A549 (cell line): Measurements from ENCODE around the gene KRTAP10-10. TPM values are rescaled to one million over a fixed set of nuclear protein-coding genes. Genes with fewer than 3 reads are reported as not detected.

Source experiments
- ATAC-seq, 2 experiments: fragments of 200-7000 bp in 1 of 2; fragments of >200 bp in 1 of 2; cut with Nextera tagmentation in 1 of 2; cut with Tn5 transposase in 1 of 2; 3 replicates each; pipeline versions ENCODE4 v1.8.0 to v1.9.1; 2018 to 2020; ENCODE audit warnings: mild to moderate bottlenecking in 1 of 2, moderate library complexity in 1 of 2
- CTCF ChIA-PET: fragments of 300-600 bp; sonication (Branson Sonifier 250); formaldehyde crosslinking; extraction: SDS; loops from one replicate; lab custom pipeline; 2021; ENCODE audit warnings: antibody characterized with exemption, inconsistent platforms; lab: Yijun Ruan, JAX
- POLR2A ChIA-PET: fragments of 350-600 bp; formaldehyde crosslinking; extraction: SDS; loops from one replicate; lab custom pipeline; 2021; ENCODE audit warnings: antibody characterized with exemption, inconsistent platforms; lab: Yijun Ruan, JAX
- DNase-seq, 2 experiments: peaks; one replicate each; pipeline versions ENCODE4 v3.0.0 to v3.0.0-alpha.2; 2011 to 2016; ENCODE audit warnings: low read depth in 1 of 2, low spot score in 1 of 2
- FAIRE-seq: peaks from 2 replicates; lab custom pipeline; 2011; peaks lifted over from hg19 to GRCh38; lab: Jason Lieb, UNC
- H3K27ac ChIP-seq, 2 experiments: fragments of >200 bp; sonication (Bioruptor Twin); formaldehyde crosslinking; 3 replicates each; pipeline ENCODE4 v1.5.1; 2016 to 2017
- H3K4me1 ChIP-seq: fragments of >200 bp; sonication (Bioruptor Twin); formaldehyde crosslinking; 3 replicates; pipeline ENCODE4 v1.6.1; 2016
- H3K4me2 ChIP-seq: fragments of >200 bp; sonication (Bioruptor Twin); formaldehyde crosslinking; 3 replicates; pipeline ENCODE4 v1.6.1; 2016
- H3K4me3 ChIP-seq: fragments of >200 bp; sonication (Bioruptor Twin); formaldehyde crosslinking; 3 replicates; pipeline ENCODE4 v1.5.1; 2016
- H3K9me3 ChIP-seq: fragments of >200 bp; sonication (Bioruptor Twin); formaldehyde crosslinking; 3 replicates; pipeline ENCODE4 v1.6.1; 2016
- CEBPB ChIP-seq, 2 experiments: fragments of >200 bp in 1 of 2; sonication (Bioruptor Twin) in 1 of 2; formaldehyde crosslinking in 1 of 2; IDR thresholded peaks; 2 replicates each; pipeline ENCODE4 v1.6.1; 2012 to 2016
- CHD2 ChIP-seq: fragments of 150-350 bp; IDR thresholded peaks from 2 replicates; pipeline ENCODE4 v1.6.1; 2014; ENCODE audit warnings: low read length; ENCODE audit not compliant: partially characterized antibody
- EHF ChIP-seq: fragments of 250-450 bp; sonication (Bioruptor Pico); IDR thresholded peaks from 2 replicates; pipeline ENCODE4 v1.5.0; 2020; ENCODE audit warnings: mild to moderate bottlenecking
- EHMT2 ChIP-seq: fragments of 200-600 bp; sonication (generic); IDR thresholded peaks from 2 replicates; pipeline ENCODE4 v1.6.1; 2016; ENCODE audit warnings: antibody characterized with exemption, low read depth, mild to moderate bottlenecking, moderate library complexity
- EP300 ChIP-seq, 2 experiments: fragments of >200 bp; sonication (Bioruptor Twin); formaldehyde crosslinking; IDR thresholded peaks; 2 replicates in 1 of 2; 3 replicates in 1 of 2; pipeline ENCODE4 v1.6.1; 2016 to 2017
- ESRRA ChIP-seq: fragments of 150-350 bp; IDR thresholded peaks from 2 replicates; pipeline ENCODE4 v1.6.1; 2014; ENCODE audit warnings: mild to moderate bottlenecking, low read length, borderline replicate concordance
- FOSB ChIP-seq: fragments of 250-450 bp; sonication (Bioruptor Pico); IDR thresholded peaks from 2 replicates; pipeline ENCODE4 v1.5.0; 2020; ENCODE audit warnings: mild to moderate bottlenecking, moderate library complexity
- FOXS1 ChIP-seq: fragments of 250-450 bp; sonication (Bioruptor Pico); IDR thresholded peaks from 2 replicates; pipeline ENCODE4 v1.5.0; 2020; ENCODE audit warnings: mild to moderate bottlenecking, moderate library complexity
- GATA3 ChIP-seq: IDR thresholded peaks from 2 replicates; pipeline ENCODE4 v1.6.1; 2012; ENCODE audit warnings: borderline replicate concordance
- HOXB13 ChIP-seq: fragments of 250-450 bp; sonication (Bioruptor Pico); IDR thresholded peaks from 2 replicates; pipeline ENCODE4 v1.5.0; 2020; ENCODE audit warnings: low read depth, mild to moderate bottlenecking, moderate library complexity
- HOXB5 ChIP-seq: fragments of 250-450 bp; sonication (Bioruptor Pico); IDR thresholded peaks from 2 replicates; pipeline ENCODE4 v1.5.0; 2020; ENCODE audit warnings: mild to moderate bottlenecking, moderate library complexity
- KDM1A ChIP-seq: fragments of 200-600 bp; sonication (generic); IDR thresholded peaks from 2 replicates; pipeline ENCODE4 v1.6.1; 2016; ENCODE audit warnings: low read depth, mild to moderate bottlenecking
- MAZ ChIP-seq: fragments of 150-350 bp; IDR thresholded peaks from 2 replicates; pipeline ENCODE4 v1.6.1; 2014; ENCODE audit warnings: antibody characterized with exemption, low read depth, low read length, borderline replicate concordance
- RARB ChIP-seq: fragments of 250-450 bp; sonication (Bioruptor Pico); IDR thresholded peaks from 2 replicates; pipeline ENCODE4 v1.8.0; 2021; ENCODE audit warnings: mild to moderate bottlenecking, moderate library complexity
- SMC3 ChIP-seq: fragments of >200 bp; sonication (Bioruptor Twin); formaldehyde crosslinking; IDR thresholded peaks from 3 replicates; pipeline ENCODE4 v1.6.1; 2018; ENCODE audit warnings: inconsistent platforms
- SREBF2 ChIP-seq: fragments of 450-650 bp; IDR thresholded peaks from 2 replicates; pipeline ENCODE4 v1.6.1; 2014; ENCODE audit warnings: mild to moderate bottlenecking, moderate library complexity
- TP53 ChIP-seq: fragments of 250-450 bp; sonication (Bioruptor Pico); IDR thresholded peaks from 2 replicates; pipeline ENCODE4 v1.5.0; 2021; ENCODE audit warnings: mild to moderate bottlenecking, moderate library complexity
- ZFP36 ChIP-seq: fragments of 450-650 bp; IDR thresholded peaks from 2 replicates; pipeline ENCODE4 v1.6.1; 2014; ENCODE audit warnings: borderline replicate concordance; ENCODE audit not compliant: partially characterized antibody
- ZSCAN20 ChIP-seq: fragments of 250-450 bp; sonication (Bioruptor Pico); IDR thresholded peaks from 2 replicates; pipeline ENCODE4 v1.8.0; 2022; ENCODE audit warnings: mild to moderate bottlenecking, moderate library complexity
- WGBS: methylation state at CpG from one replicate; pipeline ENCODE4 v1.1.6; 2017; ENCODE audit errors: missing lambda C conversion rate; 5-methylcytosine and 5-hydroxymethylcytosine counted together
- polyA plus RNA-seq, 4 experiments: library from polyadenylated mRNA; depleted of rRNA in 3 of 4; stranded (reverse); fragments of >200 nt; fragmentation: RNase III in 1 of 4; extraction: RNeasy Plus Mini Kit Qiagen cat#74134 plus additional on column Dnase treatment in 1 of 4; gene quantifications; 2 replicates in 3 of 4; 3 replicates in 1 of 4; pipeline ENCODE4 v1.2.3, GENCODE V29; 2011 to 2017
- TF ChIP-seq, protein P1 (sequence below): fragments of 250-450 bp; sonication (Bioruptor Pico); IDR thresholded peaks from 2 replicates; pipeline ENCODE4 v1.5.0; 2020; ENCODE audit warnings: low read depth, mild to moderate bottlenecking, moderate library complexity
- TF ChIP-seq, protein P2 (sequence below): fragments of 450-650 bp; IDR thresholded peaks from 2 replicates; pipeline ENCODE4 v1.6.1; 2014; ENCODE audit warnings: antibody characterized with exemption
- TF ChIP-seq, protein P3 (sequence below): fragments of 250-450 bp; sonication (Bioruptor Pico); IDR thresholded peaks from 2 replicates; pipeline ENCODE4 v1.5.0; 2021; ENCODE audit warnings: mild to moderate bottlenecking, moderate library complexity, borderline replicate concordance
- TF ChIP-seq, protein P4 (sequence below): fragments of 150-350 bp; IDR thresholded peaks from 2 replicates; pipeline ENCODE4 v1.6.1; 2014; ENCODE audit warnings: low read depth, mild to moderate bottlenecking, low read length

Gene KRTAP10-10
- polyA plus RNA-seq, 2 of the 4 experiments (the other 2 are of a cell fraction) = not detected

- 72% methylated on average over 13 of the region's 13 CpGs for WGBS
- CTCF ChIA-PET = no interaction called here
- no peaks in the 10 kb centered on the region for H3K4me1 ChIP-seq
- no peak for DNase-seq
- H3K27ac ChIP-seq = no peak overlapping the region
- no peaks in the 10 kb centered on the region; the same call in 2 of the 3 replicates for H3K9me3 ChIP-seq
- no peak for FAIRE-seq
- POLR2A ChIA-PET = no interaction called here
- no peak overlapping the region for H3K4me2 ChIP-seq
- TF ChIP-seq SREBF2 (no peak), FOXS1 (CRISPR knock-in tag) (no peak), HOXB13 (CRISPR knock-in tag) (no peak), TP53 (CRISPR knock-in tag) (no peak), EHMT2 (no peak), FOSB (CRISPR knock-in tag) (no peak), EP300 (IDR thresholded peaks at IDR 0.05) (no peak), CHD2 (no peak), KDM1A (no peak), GATA3 (no peak), SMC3 (no peak), HOXB5 (CRISPR knock-in tag) (no peak), RARB (no peak), MAZ (no peak), ZFP36 (no peak), CEBPB (IDR thresholded peaks at IDR 0.05) (no peak)
- TF ChIP-seq, protein P1, sequence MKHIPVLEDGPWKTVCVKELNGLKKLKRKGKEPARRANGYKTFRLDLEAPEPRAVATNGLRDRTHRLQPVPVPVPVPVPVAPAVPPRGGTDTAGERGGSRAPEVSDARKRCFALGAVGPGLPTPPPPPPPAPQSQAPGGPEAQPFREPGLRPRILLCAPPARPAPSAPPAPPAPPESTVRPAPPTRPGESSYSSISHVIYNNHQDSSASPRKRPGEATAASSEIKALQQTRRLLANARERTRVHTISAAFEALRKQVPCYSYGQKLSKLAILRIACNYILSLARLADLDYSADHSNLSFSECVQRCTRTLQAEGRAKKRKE (CRISPR knock-in tag) = no peak
- TF ChIP-seq, protein P2, sequence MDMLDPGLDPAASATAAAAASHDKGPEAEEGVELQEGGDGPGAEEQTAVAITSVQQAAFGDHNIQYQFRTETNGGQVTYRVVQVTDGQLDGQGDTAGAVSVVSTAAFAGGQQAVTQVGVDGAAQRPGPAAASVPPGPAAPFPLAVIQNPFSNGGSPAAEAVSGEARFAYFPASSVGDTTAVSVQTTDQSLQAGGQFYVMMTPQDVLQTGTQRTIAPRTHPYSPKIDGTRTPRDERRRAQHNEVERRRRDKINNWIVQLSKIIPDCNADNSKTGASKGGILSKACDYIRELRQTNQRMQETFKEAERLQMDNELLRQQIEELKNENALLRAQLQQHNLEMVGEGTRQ = no peak
- TF ChIP-seq, protein P3, sequence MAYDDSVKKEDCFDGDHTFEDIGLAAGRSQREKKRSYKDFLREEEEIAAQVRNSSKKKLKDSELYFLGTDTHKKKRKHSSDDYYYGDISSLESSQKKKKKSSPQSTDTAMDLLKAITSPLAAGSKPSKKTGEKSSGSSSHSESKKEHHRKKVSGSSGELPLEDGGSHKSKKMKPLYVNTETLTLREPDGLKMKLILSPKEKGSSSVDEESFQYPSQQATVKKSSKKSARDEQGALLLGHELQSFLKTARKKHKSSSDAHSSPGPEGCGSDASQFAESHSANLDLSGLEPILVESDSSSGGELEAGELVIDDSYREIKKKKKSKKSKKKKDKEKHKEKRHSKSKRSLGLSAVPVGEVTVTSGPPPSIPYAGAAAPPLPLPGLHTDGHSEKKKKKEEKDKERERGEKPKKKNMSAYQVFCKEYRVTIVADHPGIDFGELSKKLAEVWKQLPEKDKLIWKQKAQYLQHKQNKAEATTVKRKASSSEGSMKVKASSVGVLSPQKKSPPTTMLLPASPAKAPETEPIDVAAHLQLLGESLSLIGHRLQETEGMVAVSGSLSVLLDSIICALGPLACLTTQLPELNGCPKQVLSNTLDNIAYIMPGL (CRISPR knock-in tag) = no peak
- ATAC-seq = no peak
- H3K4me3 ChIP-seq = no peak overlapping the region
Measured at GRCh38 chr21:44677881-44678280, 40.7 kb downstream of the KRTAP10-10 start.

- Histone ChIP-seq H3K27ac (no peak overlapping the region), H3K4me2 (no peak overlapping the region), H3K4me3 (no peak overlapping the region)
- POLR2A ChIA-PET = no interaction called here
- TF ChIP-seq, protein P4, sequence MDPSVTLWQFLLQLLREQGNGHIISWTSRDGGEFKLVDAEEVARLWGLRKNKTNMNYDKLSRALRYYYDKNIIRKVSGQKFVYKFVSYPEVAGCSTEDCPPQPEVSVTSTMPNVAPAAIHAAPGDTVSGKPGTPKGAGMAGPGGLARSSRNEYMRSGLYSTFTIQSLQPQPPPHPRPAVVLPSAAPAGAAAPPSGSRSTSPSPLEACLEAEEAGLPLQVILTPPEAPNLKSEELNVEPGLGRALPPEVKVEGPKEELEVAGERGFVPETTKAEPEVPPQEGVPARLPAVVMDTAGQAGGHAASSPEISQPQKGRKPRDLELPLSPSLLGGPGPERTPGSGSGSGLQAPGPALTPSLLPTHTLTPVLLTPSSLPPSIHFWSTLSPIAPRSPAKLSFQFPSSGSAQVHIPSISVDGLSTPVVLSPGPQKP = no peak
- TF ChIP-seq ZSCAN20 (CRISPR knock-in tag) (no peak), KDM1A (no peak), ESRRA (no peak), EHF (CRISPR knock-in tag) (no peak), HOXB13 (CRISPR knock-in tag) (no peak)
- TF ChIP-seq, all 56 proteins: peak for 0
- no peak for ATAC-seq
- DNase-seq = no peak
- WGBS = 54% methylated on average over 6 of the region's 11 CpGs
- no peak for FAIRE-seq
- CTCF ChIA-PET = interaction anchor here (1.5 kb wide), 1 partner anchor 61 kb away, joined by 3 read pairs; no protein-coding TSS in a partner anchor
- no peaks in the 10 kb centered on the region for H3K9me3 ChIP-seq
- H3K4me1 ChIP-seq = no peaks in the 10 kb centered on the region
Measured at GRCh38 chr21:44681152-44681551, 44.0 kb downstream of the KRTAP10-10 start.
